Measurements from ENCODE around the gene SLC16A13. TPM values are rescaled to one million over a fixed set of nuclear protein-coding genes. Genes with fewer than 3 reads are reported as not detected.

SLC16A13 gene
- total and polyA plus RNA-seq, 2 experiments from 2014 or later, result 6.2 to 18.8 TPM

DNA sequence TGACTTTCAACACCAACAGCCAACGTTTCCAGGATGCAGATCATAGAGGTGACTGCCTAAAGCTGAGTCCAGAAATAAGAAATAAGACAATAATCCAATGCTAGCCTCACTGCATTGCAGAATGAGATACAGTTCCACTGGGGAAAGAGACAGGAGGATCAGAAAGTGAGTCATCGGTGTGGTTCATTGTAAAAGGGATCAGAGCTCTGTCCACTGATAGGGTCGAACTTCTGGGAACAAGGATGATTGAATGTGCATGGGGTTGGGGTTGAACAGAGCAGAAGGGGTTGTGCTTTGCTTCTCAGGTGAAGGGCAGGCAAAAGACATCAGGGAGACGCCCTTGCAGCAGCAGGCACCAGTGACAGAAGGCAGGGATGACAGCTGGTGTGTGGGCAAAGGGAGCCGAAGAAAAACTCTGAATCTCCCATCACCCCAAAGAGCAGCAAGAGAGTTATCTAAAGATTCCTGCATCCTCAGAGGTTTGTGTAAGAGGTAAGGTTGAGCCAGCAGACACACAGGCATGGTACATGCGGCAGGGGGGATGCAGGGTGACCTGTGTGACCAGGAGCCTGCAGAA, 27.8 kb downstream of the SLC16A13 start:
- no peaks in the 10 kb centered on the region for H3K9me3 ChIP-seq (ENCODE audit: low read depth)
- H3K36me3 ChIP-seq (replicated peaks; ENCODE audit: insufficient read depth, low read depth), result no peaks in the 10 kb centered on the region
- H3K4me1 ChIP-seq (ENCODE audit: insufficient read depth), result no peaks in the 10 kb centered on the region
- TF ChIP-seq CTCF (IDR thresholded peaks at IDR 0.05; ENCODE audit: poor library complexity) (no peak), EZH2phosphoT487 (IDR thresholded peaks at IDR 0.05; ENCODE audit: low read depth, severe bottlenecking, unreplicated experiment) (no peak), EZH2 (IDR thresholded peaks at IDR 0.05; ENCODE audit: borderline replicate concordance) (no peak)
- no peaks in the 10 kb centered on the region for H3K9me2 ChIP-seq (replicated peaks; ENCODE audit: insufficient read depth)
- no peak overlapping the region for H3K27ac ChIP-seq
- no peaks in the 10 kb centered on the region for H3K79me2 ChIP-seq
- no peaks in the 10 kb centered on the region for H4K20me1 ChIP-seq (ENCODE audit: insufficient read depth, poor library complexity, severe bottlenecking)
- WGBS (ENCODE audit: low lambda C conversion rate, missing lambda C conversion rate), result 65% methylated on average over 6 of the region's 6 CpGs
- H3K4me3 ChIP-seq, result no peak overlapping the region
- DNase-seq (ENCODE audit: low spot score), result no peak
- no peaks in the 10 kb centered on the region for H3K27me3 ChIP-seq
- no peak overlapping the region for H3K4me2 ChIP-seq
- no peak overlapping the region for H2AFZ ChIP-seq

DNA sequence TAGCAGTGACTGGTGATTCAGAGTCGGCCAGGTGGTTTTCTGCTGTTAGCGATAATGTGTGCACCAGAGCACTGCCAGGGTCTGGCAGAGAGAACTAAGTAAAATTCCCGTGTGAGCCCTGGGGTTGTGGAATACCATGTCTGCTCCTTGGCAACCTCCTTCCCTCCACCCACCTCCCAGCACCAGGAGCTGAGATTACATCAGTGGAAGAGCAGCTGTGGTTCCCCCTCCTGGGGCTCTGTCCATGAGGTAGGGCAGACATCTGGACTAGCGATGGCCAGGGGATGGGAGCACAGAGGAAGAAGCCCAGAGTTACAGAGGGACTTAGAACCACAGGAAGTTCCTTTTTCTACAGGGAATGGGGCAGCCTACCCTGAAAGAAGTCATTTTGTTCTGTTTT, 28.4 kb downstream of the SLC16A13 start:
- Histone ChIP-seq H4K20me1 (ENCODE audit: insufficient read depth, poor library complexity, severe bottlenecking) (no peaks in the 10 kb centered on the region), H3K27ac (no peak overlapping the region), H3K9me2 (replicated peaks; ENCODE audit: insufficient read depth) (no peaks in the 10 kb centered on the region), H3K79me2 (no peaks in the 10 kb centered on the region), H3K9me3 (ENCODE audit: low read depth) (no peaks in the 10 kb centered on the region), H2AFZ (no peak overlapping the region), H3K4me3 (no peak overlapping the region), H3K4me1 (ENCODE audit: insufficient read depth) (no peaks in the 10 kb centered on the region), H3K36me3 (replicated peaks; ENCODE audit: insufficient read depth, low read depth) (no peaks in the 10 kb centered on the region), H3K4me2 (no peak overlapping the region), H3K27me3 (no peaks in the 10 kb centered on the region)
- no peak for DNase-seq (ENCODE audit: low spot score)
- no peak for TF ChIP-seq EZH2phosphoT487 (IDR thresholded peaks at IDR 0.05; ENCODE audit: low read depth, severe bottlenecking, unreplicated experiment)
- no peak for TF ChIP-seq EZH2 (IDR thresholded peaks at IDR 0.05; ENCODE audit: borderline replicate concordance)
- TF ChIP-seq CTCF (IDR thresholded peaks at IDR 0.05; ENCODE audit: poor library complexity), result no peak
- WGBS (ENCODE audit: low lambda C conversion rate, missing lambda C conversion rate), result 72% methylated on average over 4 of the region's 4 CpGs

- TF ChIP-seq EZH2 (IDR thresholded peaks at IDR 0.05; ENCODE audit: borderline replicate concordance) (no peak), EZH2phosphoT487 (IDR thresholded peaks at IDR 0.05; ENCODE audit: low read depth, severe bottlenecking, unreplicated experiment) (no peak), CTCF (IDR thresholded peaks at IDR 0.05; ENCODE audit: poor library complexity) (no peak)
- H3K4me2 ChIP-seq, result no peak overlapping the region
- no peaks in the 10 kb centered on the region for H3K79me2 ChIP-seq
- H3K36me3 ChIP-seq (replicated peaks; ENCODE audit: insufficient read depth, low read depth), result no peaks in the 10 kb centered on the region
- no peaks in the 10 kb centered on the region for H3K9me3 ChIP-seq (ENCODE audit: low read depth)
- no peaks in the 10 kb centered on the region for H3K4me1 ChIP-seq (ENCODE audit: insufficient read depth)
- no peaks in the 10 kb centered on the region for H4K20me1 ChIP-seq (ENCODE audit: insufficient read depth, poor library complexity, severe bottlenecking)
- no peak overlapping the region for H2AFZ ChIP-seq
- no peaks in the 10 kb centered on the region for H3K9me2 ChIP-seq (replicated peaks; ENCODE audit: insufficient read depth)
- no peak overlapping the region for H3K4me3 ChIP-seq
- no peak overlapping the region for H3K27ac ChIP-seq
- DNase-seq (ENCODE audit: low spot score), result no peak
- 87% methylated on average over 1 of the region's 1 CpG for WGBS (ENCODE audit: low lambda C conversion rate, missing lambda C conversion rate)
- no peaks in the 10 kb centered on the region for H3K27me3 ChIP-seq
Observed at GRCh38 chr17:7067198-7067597, 31.4 kb downstream of the SLC16A13 start.

All from hepatocyte (in vitro differentiated cells).